GM23338 (cell line): ENCODE results near the gene KIAA1671. TPM values are rescaled to one million over a fixed set of nuclear protein-coding genes. Genes with fewer than 3 reads are reported as not detected.

Experiments
- ATAC-seq: fragments of 200-7000 bp; cut with Tn5 transposase; 3 replicates; pipeline ENCODE4 v1.9.1; 2020
- DNase-seq: peaks from one replicate; pipeline ENCODE4 v3.0.0-alpha.2; 2015; ENCODE audit warnings: low spot score
- H2AFZ ChIP-seq: fragments of 200-600 bp; sonication (generic); 2 replicates; pipeline ENCODE4 v1.8.0; 2016; ENCODE audit warnings: antibody characterized with exemption, mild to moderate bottlenecking, moderate library complexity
- H3F3A ChIP-seq: fragments of 200-600 bp; sonication (generic); replicated peaks from 2 replicates; pipeline ENCODE4 v1.8.0; 2017; ENCODE audit warnings: antibody characterized with exemption, mixed run types, low read depth
- H3K27ac ChIP-seq: fragments of 200-600 bp; sonication (generic); 2 replicates; pipeline ENCODE4 v1.6.1; 2016; ENCODE audit warnings: low read depth
- H3K27me3 ChIP-seq: fragments of 200-600 bp; sonication (generic); 2 replicates; pipeline ENCODE4 v1.8.0; 2016; ENCODE audit warnings: mild to moderate bottlenecking, mixed run types, moderate library complexity; ENCODE audit not compliant: insufficient read depth
- H3K36me3 ChIP-seq: fragments of 200-600 bp; sonication (generic); 2 replicates; pipeline ENCODE4 v1.8.0; 2016; ENCODE audit warnings: mild to moderate bottlenecking; ENCODE audit not compliant: insufficient read depth
- H3K4me1 ChIP-seq: fragments of 200-600 bp; sonication (generic); 2 replicates; pipeline ENCODE4 v1.8.0; 2016; ENCODE audit warnings: mild to moderate bottlenecking, moderate library complexity; ENCODE audit not compliant: insufficient read depth
- H3K4me2 ChIP-seq: fragments of 200-600 bp; sonication (generic); 2 replicates; pipeline ENCODE4 v1.7.1; 2017; ENCODE audit warnings: mixed run types
- H3K4me3 ChIP-seq: fragments of 200-600 bp; sonication (generic); 2 replicates; pipeline ENCODE4 v1.6.1; 2016; ENCODE audit warnings: mixed run types
- H3K79me2 ChIP-seq: fragments of 200-600 bp; sonication (generic); replicated peaks from 2 replicates; pipeline ENCODE4 v1.8.0; 2017; ENCODE audit warnings: mild to moderate bottlenecking; ENCODE audit not compliant: insufficient read depth
- H3K9me2 ChIP-seq: fragments of 200-600 bp; sonication (generic); 2 replicates; pipeline ENCODE4 v1.8.0; 2017; ENCODE audit not compliant: insufficient read depth
- H4K20me1 ChIP-seq: fragments of 200-600 bp; sonication (generic); replicated peaks from 2 replicates; pipeline ENCODE4 v1.8.0; 2017; ENCODE audit warnings: mild to moderate bottlenecking; ENCODE audit not compliant: insufficient read depth
- H3K27ac Mint-ChIP-seq: 2 replicates; pipeline ENCODE4 v1.8.0; 2020; ENCODE audit warnings: inconsistent platforms, mild to moderate bottlenecking, moderate library complexity, mixed read lengths
- H3K27me3 Mint-ChIP-seq: 3 replicates; pipeline ENCODE4 v1.8.0; 2022; ENCODE audit warnings: low read depth, mild to moderate bottlenecking, moderate library complexity, mixed read lengths, inconsistent platforms; ENCODE audit not compliant: insufficient read depth, poor library complexity
- H3K36me3 Mint-ChIP-seq: 3 replicates; pipeline ENCODE4 v1.8.0; 2021; ENCODE audit warnings: low read depth, mild to moderate bottlenecking, inconsistent platforms, moderate library complexity, mixed read lengths
- H3K4me1 Mint-ChIP-seq: 3 replicates; pipeline ENCODE4 v1.8.0; 2020; ENCODE audit warnings: mild to moderate bottlenecking, inconsistent platforms, mixed read lengths
- H3K4me3 Mint-ChIP-seq: 3 replicates; pipeline ENCODE4 v1.8.0; 2021; ENCODE audit warnings: moderate library complexity, mild to moderate bottlenecking, inconsistent platforms, mixed read lengths
- H3K9me3 Mint-ChIP-seq: 3 replicates; pipeline ENCODE4 v1.8.0; 2020; ENCODE audit warnings: moderate library complexity, mild to moderate bottlenecking, inconsistent platforms, mixed read lengths
- CREB1 ChIP-seq: fragments of 250-450 bp; sonication (Bioruptor Pico); IDR thresholded peaks from 2 replicates; pipeline ENCODE4 v1.5.0; 2020; ENCODE audit warnings: low read depth, mild to moderate bottlenecking, moderate library complexity
- CTCF ChIP-seq, 2 experiments: fragments of 200-600 bp in 1 of 2; sonication (generic) in 1 of 2; conservative IDR thresholded peaks; 2 replicates each; pipeline versions ENCODE4 v1.5.1 to v1.6.1; 2016 to 2017; ENCODE audit warnings: antibody characterized with exemption in 2 of 2, low read depth in 2 of 2, mild to moderate bottlenecking in 2 of 2, moderate library complexity in 1 of 2
- ETS1 ChIP-seq: IDR thresholded peaks from 2 replicates; pipeline ENCODE4 v1.6.1; 2016; ENCODE audit warnings: antibody characterized with exemption
- EZH2 ChIP-seq: fragments of 200-600 bp; sonication (generic); IDR thresholded peaks from one replicate; pipeline ENCODE4 v1.8.0; 2017; ENCODE audit warnings: antibody characterized with exemption, mild to moderate bottlenecking, low read depth; ENCODE audit not compliant: unreplicated experiment
- EZH2phosphoT487 ChIP-seq: fragments of 200-600 bp; sonication (generic); IDR thresholded peaks from one replicate; pipeline ENCODE4 v1.8.1; 2018; ENCODE audit warnings: antibody characterized with exemption; ENCODE audit not compliant: unreplicated experiment
- JUNB ChIP-seq: IDR thresholded peaks from one replicate; pipeline ENCODE4 v1.6.1; 2016; ENCODE audit warnings: antibody characterized with exemption; ENCODE audit not compliant: unreplicated experiment
- POLR2AphosphoS5 ChIP-seq: IDR thresholded peaks from 2 replicates; pipeline ENCODE4 v1.6.1; 2016; ENCODE audit warnings: antibody characterized with exemption, low read depth
- ZNF114 ChIP-seq: fragments of 250-450 bp; sonication (Bioruptor Pico); IDR thresholded peaks from 2 replicates; pipeline ENCODE4 v1.5.0; 2020; ENCODE audit warnings: mild to moderate bottlenecking, moderate library complexity
- ZNF331 ChIP-seq: fragments of 250-450 bp; sonication (Bioruptor Pico); IDR thresholded peaks from 2 replicates; pipeline ENCODE4 v1.5.0; 2020; ENCODE audit warnings: low read depth, mild to moderate bottlenecking, moderate library complexity
- ZNF462 ChIP-seq: fragments of 250-450 bp; sonication (Bioruptor Pico); IDR thresholded peaks from 2 replicates; pipeline ENCODE4 v1.5.0; 2020; ENCODE audit warnings: mild to moderate bottlenecking, moderate library complexity
- polyA plus RNA-seq: library from polyadenylated mRNA; unstranded; fragments of >200 nt; fragmentation: Nextera tagmentation; extraction: Ambion mirVana; gene quantifications from 2 replicates; pipeline ENCODE4 v1.2.1, GENCODE V29; 2016
- total RNA-seq: library from RNA; depleted of rRNA; stranded (reverse); fragments of >200 nt; shearing (Covaris generic); gene quantifications from 2 replicates; pipeline ENCODE4 v1.2.3, GENCODE V29; 2014

KIAA1671 gene
- total and polyA plus RNA-seq, 2 experiments from 2014 or later = 6.1 to 27.2 TPM

GRCh38 chr22:24962835-24963234 is 10.3 kb downstream of the KIAA1671 start:
- Histone ChIP-seq H3K9me2 (no peaks in the 10 kb centered on the region), H3K4me2 (no peak overlapping the region), H3K27ac (no peak overlapping the region), H3K4me3 (no peak overlapping the region), H3F3A (0 out of 2 replicates have a peak, but pooled peaks cover 3% of the 10 kb centered on the region), H4K20me1 (no peaks in the 10 kb centered on the region), H2AFZ (no peak overlapping the region), H3K79me2 (peaks cover 78% of the 10 kb centered on the region), H3K4me1 (peaks cover 7% of the 10 kb centered on the region; the same call in 1 of the 2 replicates), H3K36me3 (no peaks in the 10 kb centered on the region), H3K27me3 (no peaks in the 10 kb centered on the region)
- no peak for ATAC-seq
- Mint-ChIP-seq H3K27me3 (no peaks in the 10 kb centered on the region), H3K36me3 (peaks cover 9% of the 10 kb centered on the region; the same call in 2 of the 3 replicates), H3K4me1 (peaks cover 12% of the 10 kb centered on the region), H3K9me3 (no peaks in the 10 kb centered on the region), H3K4me3 (no peak overlapping the region), H3K27ac (no peak overlapping the region)
- TF ChIP-seq POLR2AphosphoS5 = no peak
- TF ChIP-seq EZH2phosphoT487 = no peak
- TF ChIP-seq JUNB = no peak
- TF ChIP-seq ZNF114 (CRISPR knock-in tag) = no peak
- TF ChIP-seq CTCF (conservative IDR thresholded peaks at IDR 0.05; ENCODE audit: low read depth in 2 of 2) = no peak
- no peak for TF ChIP-seq ETS1
- no peak for TF ChIP-seq EZH2
- no peak for TF ChIP-seq ZNF462 (CRISPR knock-in tag)
- no peak for TF ChIP-seq CREB1 (CRISPR knock-in tag)
- no peak for TF ChIP-seq ZNF331 (CRISPR knock-in tag)
- no peak for DNase-seq
